Heart left ventricle (tissue), 13 donors: ENCODE results near the gene NTM.

Experiments used
- CTCF ChIP-seq, 12 donors: fragments of 200-600 bp; sonication (generic) in 4 of 12; IDR thresholded peaks; one replicate each; pipeline versions ENCODE4 v1.5.0 to v1.8.0; 2018 to 2022; ENCODE audit warnings: antibody characterized with exemption in 12 of 12, mild to moderate bottlenecking in 5 of 12
- POLR2A ChIP-seq, 2 donors: fragments of 450-650 bp; IDR thresholded peaks; one replicate each; pipeline ENCODE4 v1.6.1; 2017; ENCODE audit warnings: antibody characterized with exemption in 2 of 2, mild to moderate bottlenecking in 2 of 2, moderate library complexity in 2 of 2
- donor health status: ischemic (EF 13 %, LVEDD 7.1; RV severe dilation, severe dysfunction).
- donor health status: DM: no; HTN: yes; CAD: no.
- donor health status: DM: no; HTN: no; CAD: no.
- donor health status: ischemic (EF 25% LVEDD 6.9; RV normal size, moderate dysfunction).
- donor health status: ischemic (EF 25% LVEDD 5.7; RV mildly dilated, moderate dysfunction).
- donor health status: ischemic (EF 35%, LVEDD 5.7; RV mildly dilated, moderate dysfunction).
- donor health status: nonischemic (EF 11% LVEDD 7.7; RV severe dilation, severe dysfunction).
- donor health status: DM: yes; HTN: yes; CAD: no.
- donor health status: PGD.
- donor health status: ischemic (EF 29% LVEDD 5.4; RV normal size, mild dysfunction).
- donor health status: nonischemic (EF 23%, LVEDD 6.1; RV moderate dilation, normal function).

GRCh38 chr11:132240374-132240773, 870.0 kb downstream of the NTM start:
- TF ChIP-seq CTCF (IDR thresholded peaks at IDR 0.05): no peak
- TF ChIP-seq POLR2A (IDR thresholded peaks at IDR 0.05): no peak
